ENCODE data around the gene SORD.
"Not testable (repeated sequence)": the region's sequence is repeated elsewhere in the genome, so short reads cannot be mapped to it uniquely, and the experiment has no call there.

GRCh38 chr15:44977781-44978180 lies 45.2 kb upstream of the SORD start:
- TF ChIP-seq, protein P1, sequence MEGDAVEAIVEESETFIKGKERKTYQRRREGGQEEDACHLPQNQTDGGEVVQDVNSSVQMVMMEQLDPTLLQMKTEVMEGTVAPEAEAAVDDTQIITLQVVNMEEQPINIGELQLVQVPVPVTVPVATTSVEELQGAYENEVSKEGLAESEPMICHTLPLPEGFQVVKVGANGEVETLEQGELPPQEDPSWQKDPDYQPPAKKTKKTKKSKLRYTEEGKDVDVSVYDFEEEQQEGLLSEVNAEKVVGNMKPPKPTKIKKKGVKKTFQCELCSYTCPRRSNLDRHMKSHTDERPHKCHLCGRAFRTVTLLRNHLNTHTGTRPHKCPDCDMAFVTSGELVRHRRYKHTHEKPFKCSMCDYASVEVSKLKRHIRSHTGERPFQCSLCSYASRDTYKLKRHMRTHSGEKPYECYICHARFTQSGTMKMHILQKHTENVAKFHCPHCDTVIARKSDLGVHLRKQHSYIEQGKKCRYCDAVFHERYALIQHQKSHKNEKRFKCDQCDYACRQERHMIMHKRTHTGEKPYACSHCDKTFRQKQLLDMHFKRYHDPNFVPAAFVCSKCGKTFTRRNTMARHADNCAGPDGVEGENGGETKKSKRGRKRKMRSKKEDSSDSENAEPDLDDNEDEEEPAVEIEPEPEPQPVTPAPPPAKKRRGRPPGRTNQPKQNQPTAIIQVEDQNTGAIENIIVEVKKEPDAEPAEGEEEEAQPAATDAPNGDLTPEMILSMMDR (IDR thresholded peaks at IDR 0.05): not testable (repeated sequence)
- TF ChIP-seq POLR2AphosphoS5, POLR2A (IDR thresholded peaks at IDR 0.05): not testable (repeated sequence)
